HepG2 (cell line): ENCODE measurements around the gene UMPS. TPM values are rescaled to one million over a fixed set of nuclear protein-coding genes. Genes with fewer than 3 reads are reported as not detected.

Experiments used
- AKNA ChIP-seq: sonication (generic); formaldehyde crosslinking; IDR thresholded peaks from 2 replicates; pipeline ENCODE4 v1.4.0; 2020; ENCODE audit warnings: missing genetic modification reagents, borderline replicate concordance
- ELF4 ChIP-seq: sonication (generic); formaldehyde crosslinking; IDR thresholded peaks from 2 replicates; pipeline ENCODE4 v1.5.0; 2020; ENCODE audit warnings: missing genetic modification reagents, mild to moderate bottlenecking, moderate library complexity, borderline replicate concordance
- ETV5 ChIP-seq: IDR thresholded peaks from 2 replicates; pipeline ENCODE4 v1.6.1; 2018; ENCODE audit warnings: missing biosample characterization, missing genetic modification reagents, inconsistent platforms, borderline replicate concordance
- FOXP1 ChIP-seq, 2 experiments: fragments of 450-650 bp in 1 of 2; IDR thresholded peaks; 2 replicates each; pipeline ENCODE4 v1.6.1; 2017 to 2018; ENCODE audit warnings: antibody characterized with exemption in 1 of 2
- GZF1 ChIP-seq: sonication (generic); formaldehyde crosslinking; IDR thresholded peaks from 2 replicates; pipeline ENCODE4 v1.5.1; 2020; ENCODE audit warnings: mild to moderate bottlenecking, missing genetic modification reagents
- HDAC1 ChIP-seq: sonication (generic); formaldehyde crosslinking; IDR thresholded peaks from 2 replicates; pipeline ENCODE4 v1.5.1; 2020; ENCODE audit warnings: mild to moderate bottlenecking, missing genetic modification reagents
- HDAC2 ChIP-seq: sonication (generic); formaldehyde crosslinking; IDR thresholded peaks from 2 replicates; pipeline ENCODE4 v1.4.0; 2020; ENCODE audit warnings: missing genetic modification reagents
- HNRNPH1 ChIP-seq: fragments of 200-400 bp; formaldehyde crosslinking; optimal IDR thresholded peaks from 2 replicates; pipeline ENCODE3; 2017; ENCODE audit warnings: mild to moderate bottlenecking, low read depth, low read length
- PHF8 ChIP-seq: sonication (generic); formaldehyde crosslinking; IDR thresholded peaks from 2 replicates; pipeline ENCODE4 v1.5.0; 2020; ENCODE audit warnings: missing genetic modification reagents
- SIX1 ChIP-seq: sonication (generic); formaldehyde crosslinking; IDR thresholded peaks from 2 replicates; pipeline ENCODE4 v1.4.0; 2020; ENCODE audit warnings: missing genetic modification reagents, borderline replicate concordance
- SNAPC5 ChIP-seq: sonication (generic); formaldehyde crosslinking; IDR thresholded peaks from 2 replicates; pipeline ENCODE4 v1.8.1; 2023; ENCODE audit warnings: mild to moderate bottlenecking, missing genetic modification reagents, borderline replicate concordance
- ZGPAT ChIP-seq: IDR thresholded peaks from 2 replicates; pipeline ENCODE4 v1.6.1; 2016; ENCODE audit warnings: mild to moderate bottlenecking
- ZKSCAN1 ChIP-seq: fragments of 150-350 bp; IDR thresholded peaks from 2 replicates; pipeline ENCODE4 v1.6.1; 2014; ENCODE audit warnings: low read length
- ZNF143 ChIP-seq: sonication (generic); formaldehyde crosslinking; IDR thresholded peaks from 2 replicates; pipeline ENCODE4 v1.4.0; 2020; ENCODE audit warnings: missing genetic modification reagents
- ZNF3 ChIP-seq: IDR thresholded peaks from 2 replicates; pipeline ENCODE4 v1.7.0; 2017; ENCODE audit warnings: inconsistent platforms
- ZNF501 ChIP-seq: sonication (generic); formaldehyde crosslinking; IDR thresholded peaks from 2 replicates; pipeline ENCODE4 v1.5.1; 2020; ENCODE audit warnings: mild to moderate bottlenecking, moderate library complexity, missing genetic modification reagents
- ZNF691 ChIP-seq: sonication (generic); formaldehyde crosslinking; IDR thresholded peaks from 2 replicates; pipeline ENCODE4 v1.4.0; 2020; ENCODE audit warnings: missing genetic modification reagents, low read depth, mild to moderate bottlenecking, borderline replicate concordance
- ZNF770 ChIP-seq: sonication (generic); formaldehyde crosslinking; IDR thresholded peaks from 2 replicates; pipeline ENCODE4 v1.5.0; 2020; ENCODE audit warnings: mild to moderate bottlenecking, missing genetic modification reagents
- ZNF788 ChIP-seq: sonication (generic); formaldehyde crosslinking; IDR thresholded peaks from 2 replicates; pipeline ENCODE4 v1.5.0; 2020; ENCODE audit warnings: mild to moderate bottlenecking, missing genetic modification reagents, borderline replicate concordance
- ZSCAN31 ChIP-seq: sonication (generic); formaldehyde crosslinking; IDR thresholded peaks from 2 replicates; pipeline ENCODE4 v1.5.0; 2020; ENCODE audit warnings: low read depth, mild to moderate bottlenecking, missing genetic modification reagents
- polyA plus RNA-seq, 8 experiments: library from polyadenylated mRNA; depleted of rRNA in 3 of 8; stranded (reverse) in 7 of 8; unstranded in 1 of 8; fragments of >200 nt; fragmentation: Illumina TruSeq in 4 of 8; extraction: Trizol in 4 of 8; gene quantifications; 2 replicates each; pipeline versions ENCODE4 v1.2.1 to v1.2.3, GENCODE V29; 2011 to 2016; ENCODE audit warnings: low read depth in 4 of 8, missing spikeins in 1 of 8, mixed read lengths in 1 of 8; ENCODE audit not compliant: insufficient read depth in 1 of 8
- total RNA-seq, 5 experiments: library from RNA; depleted of rRNA; stranded (reverse); fragments of >200 nt; fragmentation: Illumina TruSeq; extraction: Trizol; gene quantifications; 2 replicates each; pipeline ENCODE4 v1.2.3, GENCODE V29; 2016; ENCODE audit warnings: low read depth in 1 of 5

Gene UMPS
- total and polyA plus RNA-seq, 2 of the 13 experiments (the other 11 are each of a cell fraction or from before 2014, with no cell fraction given): 52.7 to 74.2 TPM

- TF ChIP-seq AKNA (CRISPR knock-in tag) (no peak), SIX1 (CRISPR knock-in tag) (peak; percentile 63; the same call in 1 of the 2 replicates), ELF4 (0 out of 2 replicates have a peak, but pooled peaks have one; percentile 36), ZNF770 (CRISPR knock-in tag) (peak; percentile 94), ZKSCAN1 (no peak), ZNF501 (peak; percentile 66; the same call in 1 of the 2 replicates), HNRNPH1 (peak; percentile 53), PHF8 (CRISPR knock-in tag) (peak; percentile 32; the same call in 1 of the 2 replicates), ZNF691 (peak; percentile 84; the same call in 1 of the 2 replicates), SNAPC5 (CRISPR knock-in tag) (no peak), FOXP1 (IDR thresholded peaks at IDR 0.05) (peak; percentile 36; the same call in 1 of the 2 replicates), FOXP1 (CRISPR knock-in tag; IDR thresholded peaks at IDR 0.05) (peak; percentile 90), ZNF788 (CRISPR knock-in tag) (peak; percentile 96; the same call in 1 of the 2 replicates), ZGPAT (CRISPR knock-in tag) (peak; percentile 72; the same call in 1 of the 2 replicates), GZF1 (no peak), ZSCAN31 (CRISPR knock-in tag) (peak; percentile 78), ZNF3 (peak; percentile 21; the same call in 1 of the 2 replicates), HDAC2 (CRISPR knock-in tag) (peak; percentile 97), HDAC1 (CRISPR knock-in tag) (peak; percentile 98), ETV5 (CRISPR knock-in tag) (peak; percentile 92), ZNF143 (CRISPR knock-in tag) (peak; percentile 78)
These were observed 29.2 kb upstream of the UMPS start (continued) for GRCh38 chr3:124700880-124701684.
